C4-2B (cell line): ENCODE results near the gene TM2D3.

Source experiments
- H3K27ac ChIP-seq: fragments of 450-650 bp; 2 replicates; pipeline ENCODE4 v1.5.1; 2017
- ZFX ChIP-seq: fragments of 450-650 bp; IDR thresholded peaks from 2 replicates; pipeline ENCODE4 v1.6.1; 2017
- TF ChIP-seq, protein P1 (sequence below): fragments of 450-650 bp; conservative IDR thresholded peaks from 2 replicates; pipeline ENCODE4 v1.5.1; 2017; ENCODE audit warnings: mild to moderate bottlenecking

The TM2D3 gene

DNA sequence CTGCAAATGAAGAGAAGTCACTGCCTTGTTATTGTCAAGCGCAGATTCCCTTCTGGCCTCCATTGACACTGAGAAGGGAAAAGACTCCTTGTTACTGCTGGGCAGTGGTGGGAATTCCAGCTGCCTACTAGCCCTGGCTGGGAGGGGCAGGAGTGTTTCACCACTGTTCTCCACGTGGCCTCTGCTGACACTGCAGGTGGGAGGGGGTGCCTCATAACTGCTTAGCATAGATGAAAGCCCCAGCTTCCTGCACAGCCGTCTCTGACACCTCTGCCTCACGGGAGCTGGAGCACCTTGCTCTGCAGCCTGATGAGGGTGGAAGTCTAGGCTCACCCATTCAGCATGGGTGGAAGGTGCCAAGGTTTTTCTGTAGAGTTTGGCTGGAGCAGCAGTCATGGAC is 52.1 kb downstream of the TM2D3 start:
- H3K27ac ChIP-seq: no peak overlapping the region
- TF ChIP-seq, protein P1, sequence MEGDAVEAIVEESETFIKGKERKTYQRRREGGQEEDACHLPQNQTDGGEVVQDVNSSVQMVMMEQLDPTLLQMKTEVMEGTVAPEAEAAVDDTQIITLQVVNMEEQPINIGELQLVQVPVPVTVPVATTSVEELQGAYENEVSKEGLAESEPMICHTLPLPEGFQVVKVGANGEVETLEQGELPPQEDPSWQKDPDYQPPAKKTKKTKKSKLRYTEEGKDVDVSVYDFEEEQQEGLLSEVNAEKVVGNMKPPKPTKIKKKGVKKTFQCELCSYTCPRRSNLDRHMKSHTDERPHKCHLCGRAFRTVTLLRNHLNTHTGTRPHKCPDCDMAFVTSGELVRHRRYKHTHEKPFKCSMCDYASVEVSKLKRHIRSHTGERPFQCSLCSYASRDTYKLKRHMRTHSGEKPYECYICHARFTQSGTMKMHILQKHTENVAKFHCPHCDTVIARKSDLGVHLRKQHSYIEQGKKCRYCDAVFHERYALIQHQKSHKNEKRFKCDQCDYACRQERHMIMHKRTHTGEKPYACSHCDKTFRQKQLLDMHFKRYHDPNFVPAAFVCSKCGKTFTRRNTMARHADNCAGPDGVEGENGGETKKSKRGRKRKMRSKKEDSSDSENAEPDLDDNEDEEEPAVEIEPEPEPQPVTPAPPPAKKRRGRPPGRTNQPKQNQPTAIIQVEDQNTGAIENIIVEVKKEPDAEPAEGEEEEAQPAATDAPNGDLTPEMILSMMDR: no peak
- no peak for TF ChIP-seq ZFX

DNA sequence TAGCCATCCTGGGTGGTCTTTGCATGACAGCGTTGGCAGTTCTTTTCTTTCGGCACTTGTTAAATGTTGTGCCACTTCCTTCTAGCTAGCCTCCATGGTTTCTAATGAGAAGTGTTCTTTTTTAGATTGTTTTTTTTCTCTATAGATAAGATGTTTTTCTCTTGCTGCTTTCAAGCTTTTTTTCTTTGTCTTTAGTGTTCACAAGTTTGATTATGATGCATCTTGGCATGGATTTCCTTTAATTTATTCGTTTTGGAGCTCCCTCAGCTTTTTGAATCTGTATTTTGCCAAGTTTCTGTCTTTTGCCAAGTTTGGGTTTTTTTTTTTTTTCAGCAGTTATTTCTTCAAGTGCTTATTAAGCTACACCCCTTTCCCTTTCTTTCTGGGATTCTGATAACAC is 53.1 kb downstream of the TM2D3 start:
- H3K27ac ChIP-seq: no peak overlapping the region
- TF ChIP-seq, protein P1: no peak
- TF ChIP-seq ZFX: no peak

DNA sequence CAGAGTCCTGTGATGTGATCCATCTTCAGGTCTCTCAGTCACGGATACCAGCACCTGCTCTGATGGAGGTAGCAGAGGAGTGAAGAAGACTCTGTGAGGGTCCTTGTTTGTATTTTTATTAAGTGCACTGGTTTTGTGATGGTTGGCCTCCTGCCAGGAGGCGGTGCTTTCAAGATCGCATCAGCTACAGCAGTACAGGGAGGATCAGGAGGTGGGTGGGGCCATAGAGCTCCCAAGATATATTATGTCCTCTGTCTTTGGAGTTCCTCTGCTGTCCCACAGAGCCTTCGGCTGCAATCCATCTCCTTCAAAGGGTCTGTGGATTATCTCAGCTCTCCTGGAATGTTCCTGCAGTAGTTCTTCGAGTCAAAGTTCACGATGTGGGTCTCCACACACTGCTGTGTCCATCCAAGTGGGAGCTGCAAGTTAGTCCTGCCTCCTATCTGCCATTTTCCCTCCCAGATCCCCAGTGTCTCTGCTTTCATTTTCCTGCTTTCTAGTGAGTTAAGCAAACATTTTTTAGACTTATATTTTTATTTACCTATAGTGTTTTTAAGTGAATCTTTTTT is 54.7 kb downstream of the TM2D3 start:
- H3K27ac ChIP-seq: no peak overlapping the region
- TF ChIP-seq, protein P1: no peak
- no peak for TF ChIP-seq ZFX

DNA sequence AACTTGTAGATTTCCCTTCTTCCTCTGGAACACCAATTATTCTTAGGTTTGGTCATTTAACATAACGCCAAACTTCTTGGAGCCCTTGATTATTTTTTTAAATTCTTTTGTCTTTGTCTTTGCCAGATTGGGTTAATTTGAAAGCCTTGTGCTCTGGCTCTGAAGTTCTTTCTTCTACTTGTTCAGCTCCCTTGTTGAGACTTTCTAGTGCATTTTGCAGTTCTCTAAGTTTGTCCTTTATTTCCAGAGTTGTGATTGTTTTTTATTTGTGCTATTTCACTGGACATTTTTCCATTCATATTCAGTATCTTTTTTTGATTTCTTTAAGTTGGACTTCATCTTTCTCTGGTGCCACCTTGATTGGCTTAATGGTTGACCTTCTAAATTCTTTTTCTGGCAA is 55.5 kb downstream of the TM2D3 start:
- H3K27ac ChIP-seq: no peak overlapping the region
- TF ChIP-seq, protein P1: no peak
- TF ChIP-seq ZFX: no peak
